Measurements from ENCODE around the gene DLGAP1.

GRCh38 chr18:3480827-3481573, 974.1 kb downstream of the DLGAP1 start:
- no peak for TF ChIP-seq ZBTB33 (IDR thresholded peaks at IDR 0.05)
- TF ChIP-seq CTCF (IDR thresholded peaks at IDR 0.05; ENCODE audit: low read depth, low read length, missing input control): no peak
- TF ChIP-seq FOXA1 (IDR thresholded peaks at IDR 0.05): no peak
- TF ChIP-seq REST (IDR thresholded peaks at IDR 0.05): no peak
- no peak for TF ChIP-seq YY1 (IDR thresholded peaks at IDR 0.05)
- no peak for TF ChIP-seq MAX (IDR thresholded peaks at IDR 0.05)
- no peak for TF ChIP-seq HNF4A (conservative IDR thresholded peaks at IDR 0.05)
- no peak for TF ChIP-seq RAD21 (IDR thresholded peaks at IDR 0.05)
- TF ChIP-seq EGR1 (IDR thresholded peaks at IDR 0.05; ENCODE audit: low read depth in 2 of 2): no peak
- TF ChIP-seq TAF1 (conservative IDR thresholded peaks at IDR 0.05): no peak

All from liver (tissue), 3 donors.